Adrenal gland (tissue), 12 donors: ENCODE results near the gene DUSP10. TPM values are rescaled to one million over a fixed set of nuclear protein-coding genes. Genes with fewer than 3 reads are reported as not detected.

Source experiments
- DNase-seq, 7 donors: peaks; one replicate each; pipeline ENCODE4 v3.0.0-alpha.2; 2019 to 2020
- H3K27ac ChIP-seq, 5 donors: fragments of 200-600 bp; sonication (generic) in 4 of 5; 1 replicate in 3 of 5; 2 replicates in 2 of 5; pipeline versions ENCODE4 v1.5.1 to v1.8.0; 2016 to 2020; ENCODE audit warnings: mild to moderate bottlenecking in 1 of 5
- H3K27me3 ChIP-seq: fragments of 200-600 bp; 2 replicates; pipeline ENCODE4 v1.8.0; 2021
- H3K36me3 ChIP-seq, 2 donors: fragments of 200-600 bp; replicated peaks in 1 of 2; 1 replicate in 1 of 2; 2 replicates in 1 of 2; pipeline versions ENCODE4 v1.5.1 to v1.8.0; 2018 to 2022
- H3K4me1 ChIP-seq, 2 donors: fragments of 200-600 bp; replicated peaks in 1 of 2; 1 replicate in 1 of 2; 2 replicates in 1 of 2; pipeline versions ENCODE4 v1.5.1 to v1.8.0; 2018 to 2021
- H3K4me3 ChIP-seq, 4 donors: fragments of 200-600 bp; sonication (generic) in 3 of 4; one replicate each; pipeline ENCODE4 v1.5.1; 2016 to 2018
- H3K9me3 ChIP-seq, 3 donors: fragments of 200-600 bp; sonication (generic) in 1 of 3; replicated peaks in 1 of 3; 1 replicate in 2 of 3; 2 replicates in 1 of 3; pipeline versions ENCODE4 v1.5.1 to v1.8.0; 2016 to 2021
- POLR2A ChIP-seq, 2 donors: fragments of 450-650 bp; IDR thresholded peaks; one replicate each; pipeline ENCODE4 v1.6.1; 2017; ENCODE audit warnings: antibody characterized with exemption in 2 of 2, mild to moderate bottlenecking in 2 of 2, moderate library complexity in 1 of 2
- WGBS, 4 donors: extraction: QIAGEN DNeasy Blood & Tissue Kit in 2 of 4; methylation state at CpG; one replicate each; pipeline versions ENCODE4 v1.1.5 to v1.1.7; 2013 to 2017; 5-methylcytosine and 5-hydroxymethylcytosine counted together
- intact Hi-C, 2 donors: fragments of 100-400 bp; cut with DNase I; formaldehyde crosslinking; loops; one replicate each; pipeline versions ENCODE4 v1.14.1 to v1.15.0; 2022 to 2023
- polyA plus RNA-seq, 3 donors: library from polyadenylated mRNA; stranded (reverse); fragments of 200-250 nt in 2 of 3; fragments of 350-450 nt in 1 of 3; fragmentation: Illumina TruSeq in 1 of 3; extraction: RNeasy Lipid Tissue Mini Kit (QIAGEN cat#74804) in 1 of 3; gene quantifications; one replicate each; pipeline ENCODE4 v1.2.3, GENCODE V29; 2013 to 2014
- total RNA-seq, 9 donors: library from RNA; depleted of rRNA in 4 of 9; stranded (reverse); fragments of >200 nt in 4 of 9; fragments of 120-200 nt in 1 of 9; fragmentation: NEBNext Ultra II Directional in 1 of 9; extraction: Animal tissue kit (Norgen Biotek cat#: 25700) in 1 of 9; gene quantifications; one replicate each; pipeline versions ENCODE4 v1.1.0 to v1.2.4, GENCODE V29; 2013 to 2023
- TF ChIP-seq, protein P1 (sequence below), 6 experiments: fragments of 450-650 bp in 4 of 6; fragments of 200-600 bp in 2 of 6; sonication (generic) in 1 of 6; IDR thresholded peaks; 1 replicate in 5 of 6; 2 replicates in 1 of 6; pipeline versions ENCODE4 v1.5.1 to v1.8.0; 2016 to 2021; ENCODE audit warnings: antibody characterized with exemption in 6 of 6, mild to moderate bottlenecking in 2 of 6, moderate library complexity in 1 of 6
- donor health status: healthy with polysubstance abuse.
- donor health status: Bipolar disorder and iron deficiency.
- donor health status: DM: yes; HTN: yes; CAD: no.
- donor health status: DM: no; HTN: no; CAD: no.
- donor health status: DM: no; HTN: no; CAD: no.
- donor health status: DM: yes; HTN: yes; CAD: no.

The DUSP10 gene
- total and polyA plus RNA-seq, 12 donors, result 2.6 to 22.1 (median 6.5) TPM

DNA sequence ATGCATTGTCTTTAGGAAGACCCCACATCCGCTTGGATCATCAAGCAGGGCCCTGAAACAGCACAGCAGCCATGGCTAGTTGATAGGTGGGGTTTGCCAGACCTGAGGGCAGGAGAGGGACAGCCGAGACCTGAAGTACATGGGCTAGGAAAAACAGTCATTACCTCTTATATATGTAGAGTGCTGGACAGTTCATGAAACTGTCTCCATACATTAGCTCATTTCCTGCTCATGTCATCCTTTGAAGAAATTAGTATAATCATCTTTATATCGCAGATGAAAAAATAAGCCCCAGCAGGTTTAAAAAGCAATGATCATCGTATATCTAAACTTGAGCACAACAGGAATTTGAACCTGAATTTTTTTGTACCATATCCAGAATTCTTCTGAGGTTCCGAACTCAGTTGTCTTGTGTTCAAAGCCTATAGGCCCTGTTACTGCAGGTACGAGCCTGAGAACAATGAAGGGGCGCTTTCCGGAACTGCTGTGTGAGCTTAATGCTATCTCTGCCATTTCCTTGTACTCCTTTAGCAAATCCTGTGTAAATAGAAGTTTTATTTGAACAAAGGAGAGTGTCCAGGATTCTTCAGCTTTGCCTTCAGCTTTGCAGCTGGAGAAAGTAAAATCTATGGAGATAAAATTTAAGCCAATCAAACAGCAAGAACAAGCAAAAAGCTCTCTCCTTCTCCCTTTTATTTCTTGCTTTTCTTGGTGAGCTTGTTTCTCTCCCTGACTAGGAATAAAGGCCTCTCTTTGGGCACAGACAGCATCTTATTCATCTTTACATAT is 32.4 kb upstream of the DUSP10 start:
- H3K9me3 ChIP-seq, result no peaks in the 10 kb centered on the region
- H3K4me3 ChIP-seq, result no peak overlapping the region
- H3K4me1 ChIP-seq, result no peaks in the 10 kb centered on the region
- no peak for TF ChIP-seq POLR2A (IDR thresholded peaks at IDR 0.05)
- TF ChIP-seq, protein P1, sequence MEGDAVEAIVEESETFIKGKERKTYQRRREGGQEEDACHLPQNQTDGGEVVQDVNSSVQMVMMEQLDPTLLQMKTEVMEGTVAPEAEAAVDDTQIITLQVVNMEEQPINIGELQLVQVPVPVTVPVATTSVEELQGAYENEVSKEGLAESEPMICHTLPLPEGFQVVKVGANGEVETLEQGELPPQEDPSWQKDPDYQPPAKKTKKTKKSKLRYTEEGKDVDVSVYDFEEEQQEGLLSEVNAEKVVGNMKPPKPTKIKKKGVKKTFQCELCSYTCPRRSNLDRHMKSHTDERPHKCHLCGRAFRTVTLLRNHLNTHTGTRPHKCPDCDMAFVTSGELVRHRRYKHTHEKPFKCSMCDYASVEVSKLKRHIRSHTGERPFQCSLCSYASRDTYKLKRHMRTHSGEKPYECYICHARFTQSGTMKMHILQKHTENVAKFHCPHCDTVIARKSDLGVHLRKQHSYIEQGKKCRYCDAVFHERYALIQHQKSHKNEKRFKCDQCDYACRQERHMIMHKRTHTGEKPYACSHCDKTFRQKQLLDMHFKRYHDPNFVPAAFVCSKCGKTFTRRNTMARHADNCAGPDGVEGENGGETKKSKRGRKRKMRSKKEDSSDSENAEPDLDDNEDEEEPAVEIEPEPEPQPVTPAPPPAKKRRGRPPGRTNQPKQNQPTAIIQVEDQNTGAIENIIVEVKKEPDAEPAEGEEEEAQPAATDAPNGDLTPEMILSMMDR (IDR thresholded peaks at IDR 0.05), result no peak
- WGBS, 4 donors, result 89 to 94% (median 92%) methylated on average over 8 of the region's 8 CpGs
- no peak for DNase-seq
- no peak overlapping the region for H3K27ac ChIP-seq
- no peaks in the 10 kb centered on the region for H3K27me3 ChIP-seq
- H3K36me3 ChIP-seq, result no peaks in the 10 kb centered on the region
- intact Hi-C loops, result no loop called here

DNA sequence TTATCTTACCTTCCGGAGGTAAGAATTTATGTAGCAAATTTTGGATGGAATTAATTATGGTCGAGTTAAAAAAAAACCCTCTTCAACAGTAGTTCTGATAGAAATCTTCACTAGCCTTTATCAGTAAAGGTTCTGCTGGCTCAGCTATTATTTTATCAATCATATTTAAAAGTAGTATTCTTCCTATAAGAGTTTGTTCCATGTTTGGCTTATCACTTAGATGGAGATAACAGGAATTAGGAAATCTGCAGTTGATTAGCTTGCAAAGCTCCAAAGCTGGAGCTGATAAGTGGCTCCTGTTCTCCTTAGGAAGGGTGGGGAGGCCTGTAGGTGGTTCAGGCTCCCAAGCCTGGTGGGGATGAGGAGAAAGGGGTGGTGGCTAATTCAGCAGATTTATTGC is 31.5 kb upstream of the DUSP10 start:
- 67 to 96% (median 88%) methylated on average over 2 of the region's 2 CpGs for WGBS, 4 donors
- no peak overlapping the region for H3K27ac ChIP-seq
- TF ChIP-seq, protein P1 (IDR thresholded peaks at IDR 0.05), result no peak
- TF ChIP-seq POLR2A (IDR thresholded peaks at IDR 0.05), result no peak
- no peaks in the 10 kb centered on the region for H3K36me3 ChIP-seq
- H3K4me1 ChIP-seq, result no peaks in the 10 kb centered on the region
- no peak for DNase-seq
- H3K4me3 ChIP-seq, result no peak overlapping the region
- H3K9me3 ChIP-seq, result no peaks in the 10 kb centered on the region
- intact Hi-C loops, result no loop called here
- H3K27me3 ChIP-seq, result no peaks in the 10 kb centered on the region

DNA sequence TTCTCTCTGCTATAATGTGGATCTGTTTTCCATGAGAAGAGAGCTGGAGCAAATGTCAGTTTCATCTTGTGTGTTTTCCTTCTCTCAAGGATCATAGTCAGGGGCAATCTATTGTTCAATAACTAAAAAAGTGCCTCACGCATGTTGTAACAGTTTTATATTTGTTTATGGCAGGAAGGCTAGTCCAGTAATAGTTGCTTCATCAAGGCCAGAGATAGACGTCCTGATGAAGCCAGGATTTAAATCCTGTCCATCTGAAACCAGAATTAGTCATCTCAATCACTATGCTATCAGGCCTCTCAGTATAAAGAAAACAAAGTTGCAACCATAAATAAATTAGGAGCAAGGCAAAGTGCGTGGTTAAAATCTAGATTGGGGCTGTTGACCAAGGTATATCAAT is 30.2 kb upstream of the DUSP10 start:
- no peak for DNase-seq
- WGBS, 4 donors, result 41 to 51% (median 43%) methylated on average over 3 of the region's 3 CpGs
- Histone ChIP-seq H3K4me3 (no peak overlapping the region), H3K4me1 (no peaks in the 10 kb centered on the region), H3K36me3 (no peaks in the 10 kb centered on the region), H3K27me3 (no peaks in the 10 kb centered on the region), H3K9me3 (no peaks in the 10 kb centered on the region), H3K27ac (no peak overlapping the region)
- intact Hi-C loops, result no loop called here
- TF ChIP-seq POLR2A (IDR thresholded peaks at IDR 0.05), result no peak
- TF ChIP-seq, protein P1 (IDR thresholded peaks at IDR 0.05), result no peak

DNA sequence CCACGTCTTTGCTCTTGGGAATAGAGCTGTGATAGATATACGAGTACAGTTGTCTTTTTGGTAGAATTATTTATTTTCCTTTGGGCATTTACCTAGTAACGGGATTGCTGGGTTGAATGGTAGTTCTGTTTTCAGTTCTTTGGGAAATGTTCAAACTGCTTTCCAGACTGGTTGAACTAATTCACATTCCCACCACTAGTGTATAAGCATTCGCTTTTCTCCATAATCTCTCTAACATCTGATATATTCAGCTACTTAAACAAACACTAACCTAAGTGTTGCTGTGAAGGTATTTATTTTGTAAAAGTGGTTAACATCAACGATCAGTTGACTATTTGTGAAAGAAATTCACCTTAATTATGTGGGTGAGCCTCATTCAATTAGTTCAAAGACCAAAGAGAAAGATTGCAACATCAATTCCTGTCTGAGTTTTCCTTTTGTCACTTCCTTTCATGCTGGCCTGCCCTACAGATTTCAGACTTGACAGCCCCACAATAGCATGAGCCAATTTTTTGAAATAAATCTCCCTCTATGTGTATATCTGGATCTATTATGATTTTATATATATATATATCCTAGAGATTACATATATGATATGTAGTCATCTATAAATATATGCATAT is 26.7 kb upstream of the DUSP10 start:
- Histone ChIP-seq H3K27me3 (no peaks in the 10 kb centered on the region), H3K4me1 (no peaks in the 10 kb centered on the region), H3K36me3 (no peaks in the 10 kb centered on the region), H3K27ac (no peak overlapping the region), H3K4me3 (no peak overlapping the region), H3K9me3 (no peaks in the 10 kb centered on the region)
- 79 to 83% (median 82%) methylated on average over 5 of the region's 5 CpGs for WGBS, 4 donors
- DNase-seq, result no peak
- intact Hi-C loops, result no loop called here
- TF ChIP-seq, protein P1 (IDR thresholded peaks at IDR 0.05), result no peak
- TF ChIP-seq POLR2A (IDR thresholded peaks at IDR 0.05), result no peak
